Measurements from ENCODE around the gene CFI. TPM values are rescaled to one million over a fixed set of nuclear protein-coding genes. Genes with fewer than 3 reads are reported as not detected.
A peak's percentile ranks its signal among the peaks of the same experiment; 100 is the strongest.
"Not testable (repeated sequence)": the region's sequence is repeated elsewhere in the genome, so short reads cannot be mapped to it uniquely, and the experiment has no call there.

Gene CFI
- total RNA-seq, 1 donor from 2014 or later: 356 TPM

GRCh38 chr4:109798866-109799265 lies 2.9 kb downstream of the CFI start:
- no peak for DNase-seq (ENCODE audit: low read depth)

GRCh38 chr4:109795059-109795458 lies 6.7 kb downstream of the CFI start:
- DNase-seq (ENCODE audit: low read depth): no peak

GRCh38 chr4:109787807-109788206 lies 14.0 kb downstream of the CFI start:
- no peak for DNase-seq (ENCODE audit: low read depth)

GRCh38 chr4:109786846-109787245 lies 15.0 kb downstream of the CFI start:
- no peak for DNase-seq (ENCODE audit: low read depth)

- DNase-seq (ENCODE audit: low read depth): not testable (repeated sequence)
Observed at GRCh38 chr4:109782092-109782491, 19.7 kb downstream of the CFI start.

GRCh38 chr4:109764789-109765402 lies 36.9 kb downstream of the CFI start:
- DNase-seq (ENCODE audit: low read depth): no peak

- no peak for DNase-seq (ENCODE audit: low read depth)
Observed at GRCh38 chr4:109764376-109764775, 37.4 kb downstream of the CFI start.

GRCh38 chr4:109760682-109761081 lies 41.1 kb downstream of the CFI start:
- DNase-seq (ENCODE audit: low read depth): no peak

GRCh38 chr4:109755656-109756055 lies 46.1 kb downstream of the CFI start:
- DNase-seq (ENCODE audit: low read depth): no peak

GRCh38 chr4:109754093-109754857 lies 47.5 kb downstream of the CFI start:
- no peak for DNase-seq (ENCODE audit: low read depth)

GRCh38 chr4:109752525-109752924 lies 49.3 kb downstream of the CFI start:
- no peak for DNase-seq (ENCODE audit: low read depth)

GRCh38 chr4:109751852-109752251 lies 49.9 kb downstream of the CFI start:
- DNase-seq (ENCODE audit: low read depth): no peak

GRCh38 chr4:109750652-109751244 lies 51.1 kb downstream of the CFI start:
- no peak for DNase-seq (ENCODE audit: low read depth)

GRCh38 chr4:109749388-109750082 lies 52.3 kb downstream of the CFI start:
- no peak for DNase-seq (ENCODE audit: low read depth)

- no peak for DNase-seq (ENCODE audit: low read depth)
Observed at GRCh38 chr4:109748114-109748513, 53.7 kb downstream of the CFI start.

- no peak for DNase-seq (ENCODE audit: low read depth)
Observed at GRCh38 chr4:109746728-109747127, 55.1 kb downstream of the CFI start.

GRCh38 chr4:109745830-109746229 lies 56.0 kb downstream of the CFI start:
- no peak for DNase-seq (ENCODE audit: low read depth)

- DNase-seq (ENCODE audit: low read depth): no peak
Observed at GRCh38 chr4:109739547-109739946, 62.3 kb downstream of the CFI start.

GRCh38 chr4:109738104-109738872 lies 63.5 kb downstream of the CFI start:
- DNase-seq (ENCODE audit: low read depth): no peak

- peak; percentile 72 for DNase-seq (ENCODE audit: low read depth)
Observed at GRCh38 chr4:109735566-109736365, 66.0 kb downstream of the CFI start.

- DNase-seq (ENCODE audit: low read depth): no peak
Observed at GRCh38 chr4:109733728-109734127, 68.1 kb downstream of the CFI start.
